ENCODE measurements around the gene SPRED2. TPM values are rescaled to one million over a fixed set of nuclear protein-coding genes. Genes with fewer than 3 reads are reported as not detected.

Gene SPRED2
- polyA plus RNA-seq, 1 donor from 2014 or later = 5.3 TPM

- no peak overlapping the region for H3K27ac ChIP-seq (ENCODE audit: low read length)
- H3K9me3 ChIP-seq (ENCODE audit: low read length) = no peaks in the 10 kb centered on the region
- H4K20me1 ChIP-seq (ENCODE audit: insufficient read depth) = no peaks in the 10 kb centered on the region
- H3F3A ChIP-seq (ENCODE audit: insufficient read depth, low read length, poor library complexity, severe bottlenecking) = no peaks in the 10 kb centered on the region
- peaks cover 32% of the 10 kb centered on the region for H3K79me2 ChIP-seq (replicated peaks; ENCODE audit: insufficient read depth, low read length)
- no peak overlapping the region for H2AFZ ChIP-seq (ENCODE audit: low read depth, low read length)
- H3K36me3 ChIP-seq (ENCODE audit: insufficient read depth, low read length) = no peaks in the 10 kb centered on the region
- H3K4me2 ChIP-seq (ENCODE audit: low read length) = no peak overlapping the region
- no peak overlapping the region for H3K4me3 ChIP-seq (ENCODE audit: low read length)
- TF ChIP-seq CTCF (IDR thresholded peaks at IDR 0.05; ENCODE audit: poor library complexity, severe bottlenecking) = no peak
- TF ChIP-seq POLR2AphosphoS5 (IDR thresholded peaks at IDR 0.05) = no peak
- no peak for TF ChIP-seq RAD21 (conservative IDR thresholded peaks at IDR 0.05)
- H3K9ac ChIP-seq (ENCODE audit: low read length) = no peak overlapping the region
- H3K27me3 ChIP-seq (ENCODE audit: insufficient read depth, low read depth, low read length) = no peaks in the 10 kb centered on the region
- no peaks in the 10 kb centered on the region for H3K9me2 ChIP-seq (ENCODE audit: insufficient read depth, low read length)
These were observed 39.4 kb downstream of the SPRED2 start for GRCh38 chr2:65393046-65393445.

- Histone ChIP-seq H3K36me3 (ENCODE audit: insufficient read depth, low read length) (no peaks in the 10 kb centered on the region), H3K9me3 (ENCODE audit: low read length) (no peaks in the 10 kb centered on the region), H2AFZ (ENCODE audit: low read depth, low read length) (no peak overlapping the region), H3K9me2 (ENCODE audit: insufficient read depth, low read length) (no peaks in the 10 kb centered on the region), H3F3A (ENCODE audit: insufficient read depth, low read length, poor library complexity, severe bottlenecking) (no peaks in the 10 kb centered on the region), H3K4me3 (ENCODE audit: low read length) (no peak overlapping the region), H3K4me2 (ENCODE audit: low read length) (no peak overlapping the region), H3K27ac (ENCODE audit: low read length) (no peak overlapping the region), H3K27me3 (ENCODE audit: insufficient read depth, low read depth, low read length) (no peaks in the 10 kb centered on the region), H3K9ac (ENCODE audit: low read length) (no peak overlapping the region), H3K79me2 (replicated peaks; ENCODE audit: insufficient read depth, low read length) (peaks cover 28% of the 10 kb centered on the region), H4K20me1 (ENCODE audit: insufficient read depth) (no peaks in the 10 kb centered on the region)
- TF ChIP-seq TAF1 (IDR thresholded peaks at IDR 0.05; ENCODE audit: low read depth) (no peak), MXI1 (conservative IDR thresholded peaks at IDR 0.05; ENCODE audit: poor library complexity, severe bottlenecking) (no peak), SMC3 (conservative IDR thresholded peaks at IDR 0.05; ENCODE audit: poor library complexity) (no peak), RAD21 (conservative IDR thresholded peaks at IDR 0.05) (no peak), CTCF (IDR thresholded peaks at IDR 0.05; ENCODE audit: poor library complexity, severe bottlenecking) (no peak), REST (IDR thresholded peaks at IDR 0.05; ENCODE audit: borderline replicate concordance) (no peak), EP300 (conservative IDR thresholded peaks at IDR 0.05; ENCODE audit: poor library complexity, severe bottlenecking) (no peak), EZH2 (IDR thresholded peaks at IDR 0.05; ENCODE audit: borderline replicate concordance, insufficient read depth, low read length, poor library complexity, severe bottlenecking) (no peak), POLR2AphosphoS5 (IDR thresholded peaks at IDR 0.05) (no peak)
These were observed 39.8 kb downstream of the SPRED2 start for GRCh38 chr2:65392609-65393008.
